ENCODE data around the gene CDIP1.

GRCh38 chr16:4498546-4499195 is 39.9 kb downstream of the CDIP1 start:
- TF ChIP-seq POLR2AphosphoS5 (IDR thresholded peaks at IDR 0.05; ENCODE audit: low read depth, low read length) (no peak), POLR2A (IDR thresholded peaks at IDR 0.05; ENCODE audit: low read depth, low read length) (no peak), SPI1 (IDR thresholded peaks at IDR 0.05; ENCODE audit: low read depth, low read length) (no peak)

Measured in GM12891 (cell line).